GM18861 (cell line): Measurements from ENCODE around the gene HECA.
"Not testable (repeated sequence)": the region's sequence is repeated elsewhere in the genome, so short reads cannot be mapped to it uniquely, and the experiment has no call there.

ENCODE experiments used
- ATAC-seq: cut with Tn5 transposase; IDR thresholded peaks from one replicate; pipeline ENCODE4 v1.9.1; 2021; ENCODE audit not compliant: unreplicated experiment

HECA gene

DNA sequence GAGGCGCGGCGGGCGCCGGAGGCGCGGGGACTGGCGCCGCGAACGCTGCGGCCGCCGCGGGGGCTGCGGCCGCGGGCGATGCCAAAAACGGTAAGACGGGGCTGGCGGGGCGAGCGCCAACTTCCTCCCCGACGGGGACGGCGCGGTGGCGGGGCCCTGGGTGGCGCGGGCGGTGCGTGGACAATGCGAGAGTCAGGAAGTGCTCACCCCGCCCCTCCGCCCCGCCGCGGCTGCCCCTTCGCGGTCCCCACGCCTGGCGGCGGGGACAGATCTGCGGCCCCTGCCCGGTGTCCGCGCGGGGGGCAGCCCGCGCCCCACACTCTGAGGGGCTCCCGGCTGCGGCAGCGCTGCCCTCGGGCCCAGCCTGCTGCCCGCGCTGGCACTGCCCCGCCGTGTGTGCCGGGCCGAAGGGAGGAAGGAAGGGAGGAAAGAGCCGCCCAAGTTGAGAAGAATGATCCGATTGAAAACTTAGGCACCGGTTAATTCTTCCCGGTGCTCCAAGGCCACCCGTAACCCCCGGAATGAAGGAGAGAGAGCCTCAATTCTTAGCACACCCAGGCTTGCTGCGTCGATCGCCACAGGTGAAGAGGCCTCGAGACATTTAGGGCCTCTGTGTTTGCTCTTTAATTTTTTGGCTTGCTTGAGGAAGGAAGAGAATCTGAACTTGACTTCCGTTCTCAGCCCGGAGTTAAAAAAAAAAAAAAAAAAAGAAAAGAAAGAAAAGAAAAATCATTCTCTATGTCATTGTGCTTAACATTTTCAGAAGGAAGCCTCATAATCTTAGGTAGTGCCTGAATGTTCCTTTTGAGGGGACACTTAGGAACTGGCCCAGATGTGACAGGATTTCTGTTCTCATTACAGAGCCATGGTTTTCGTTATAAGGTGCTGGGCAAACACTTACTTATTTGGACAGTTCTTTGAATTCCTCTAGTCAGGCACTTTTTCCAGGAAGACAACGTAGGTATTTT is 982 bp downstream of the HECA start:
- ATAC-seq = peak; percentile 29

DNA sequence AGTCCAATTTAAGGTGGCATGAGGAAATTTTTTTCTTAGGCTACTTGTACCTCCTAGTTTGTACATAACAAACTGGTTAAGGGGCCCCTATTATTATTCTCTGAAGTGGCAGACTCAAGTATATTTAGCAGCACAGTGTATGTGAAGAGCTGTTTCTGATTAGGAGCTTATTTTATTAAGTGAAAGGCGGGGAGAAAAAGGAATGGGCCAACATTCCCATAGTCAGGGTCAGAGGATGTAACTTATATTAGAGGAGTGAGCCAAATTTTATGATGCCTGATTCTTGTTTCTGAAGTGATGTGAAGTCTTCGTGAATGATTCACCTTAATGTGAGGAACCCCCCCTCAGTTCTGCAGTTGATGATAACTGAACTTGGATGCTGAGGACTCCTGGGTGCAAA is 2.8 kb downstream of the HECA start:
- ATAC-seq = no peak

DNA sequence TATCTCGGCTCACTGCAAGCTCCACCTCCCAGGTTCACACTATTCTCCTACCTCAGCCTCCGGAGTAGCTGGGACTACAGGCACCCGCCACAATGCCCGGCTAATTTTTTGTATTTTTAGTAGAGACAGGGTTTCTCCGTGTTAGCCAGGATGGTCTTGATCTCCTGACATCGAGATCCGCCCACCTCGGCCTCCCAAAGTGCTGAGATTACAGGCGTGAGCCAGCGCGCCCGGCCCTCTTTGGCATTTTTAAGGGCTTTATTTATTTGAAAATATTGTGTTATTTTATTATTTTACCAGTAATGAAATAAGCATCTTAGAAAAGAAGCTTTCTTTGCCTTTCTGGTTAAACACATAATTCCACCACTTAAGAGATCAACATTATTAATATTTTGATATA is 6.0 kb downstream of the HECA start:
- ATAC-seq = not testable (repeated sequence)

DNA sequence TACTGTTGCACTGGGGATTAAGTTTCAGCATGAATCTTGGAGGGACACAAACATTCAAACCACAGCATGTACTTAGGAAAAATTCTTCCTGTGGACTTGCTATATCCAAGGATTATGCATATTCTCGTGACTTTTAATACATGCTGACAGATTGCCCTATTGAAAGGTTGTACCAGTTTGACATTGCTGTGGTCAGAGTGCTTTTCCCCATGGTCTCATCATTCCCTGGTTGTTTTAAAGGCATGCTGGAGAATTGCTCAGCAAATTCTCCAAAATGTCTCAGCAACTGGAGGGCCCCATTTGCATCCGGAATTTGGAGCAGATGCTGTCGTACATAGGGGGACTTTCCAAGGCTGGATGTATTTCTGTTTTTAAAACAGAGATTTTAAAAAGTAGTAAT is 7.4 kb downstream of the HECA start:
- ATAC-seq = no peak

DNA sequence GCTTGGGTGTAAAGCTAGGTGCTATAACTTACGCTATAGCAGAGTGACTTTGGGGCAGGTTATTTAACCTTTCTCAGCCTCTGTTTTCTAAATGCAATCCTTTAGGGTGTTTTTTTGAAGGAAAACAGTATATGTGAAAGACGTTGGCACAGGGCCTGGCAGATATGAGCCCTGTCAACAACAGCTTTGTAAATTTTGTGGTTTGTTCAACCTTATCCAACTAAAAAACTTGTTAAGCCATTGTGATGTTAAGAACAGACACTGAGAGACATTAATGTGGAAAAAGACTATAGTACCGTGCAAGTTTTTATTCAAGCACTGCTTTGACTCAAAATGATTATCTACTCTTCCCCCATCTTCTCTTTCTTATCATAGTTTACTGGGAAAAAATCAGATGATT is 8.2 kb downstream of the HECA start:
- no peak for ATAC-seq

DNA sequence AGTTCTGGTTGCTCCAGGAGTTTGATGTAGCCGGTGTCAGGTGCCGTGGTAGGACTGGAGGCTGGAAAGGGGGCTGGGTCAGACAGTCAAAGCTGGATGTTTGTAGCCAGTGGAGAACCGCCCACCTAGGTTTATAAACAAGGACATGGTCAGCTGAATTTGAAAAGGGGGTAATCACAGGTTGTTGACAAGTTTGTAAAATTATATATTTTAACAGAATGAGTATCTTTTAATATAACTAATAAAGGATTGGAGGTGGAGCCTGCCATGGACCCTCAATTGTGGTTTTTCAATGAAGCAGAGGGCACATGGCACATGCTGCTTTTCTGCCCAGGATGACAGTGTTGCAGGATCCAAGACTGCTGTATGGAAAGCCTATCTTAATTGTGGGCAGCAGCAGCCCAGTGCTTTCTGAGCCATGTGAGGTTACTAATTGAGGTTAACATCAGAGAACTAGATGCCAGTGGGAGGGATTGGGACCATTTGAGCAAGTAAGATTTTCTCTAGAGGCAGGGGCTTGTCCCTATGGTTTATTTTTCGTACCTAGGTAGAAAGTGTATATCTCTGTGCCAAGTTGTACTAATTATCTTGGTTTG is 9.7 kb downstream of the HECA start:
- no peak for ATAC-seq

DNA sequence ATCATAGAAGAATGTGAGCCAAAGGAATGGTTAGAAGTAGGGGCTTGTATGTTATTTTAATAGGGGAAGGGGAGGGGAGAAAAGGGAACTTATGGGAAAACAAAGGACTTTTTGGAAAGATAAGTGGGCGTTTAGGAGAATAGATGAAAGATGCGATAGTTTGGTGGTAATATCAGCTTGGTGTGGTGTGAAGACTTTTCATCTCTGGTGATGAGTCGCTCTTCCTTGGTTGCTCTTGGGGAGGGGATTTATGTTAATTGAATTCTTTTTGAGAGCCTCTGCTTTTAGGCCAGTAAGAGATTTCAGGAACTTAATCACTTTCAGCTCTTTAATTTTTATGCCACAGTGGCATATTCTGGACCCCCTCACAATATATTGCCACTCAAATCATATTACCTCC is 10.8 kb downstream of the HECA start:
- no peak for ATAC-seq

DNA sequence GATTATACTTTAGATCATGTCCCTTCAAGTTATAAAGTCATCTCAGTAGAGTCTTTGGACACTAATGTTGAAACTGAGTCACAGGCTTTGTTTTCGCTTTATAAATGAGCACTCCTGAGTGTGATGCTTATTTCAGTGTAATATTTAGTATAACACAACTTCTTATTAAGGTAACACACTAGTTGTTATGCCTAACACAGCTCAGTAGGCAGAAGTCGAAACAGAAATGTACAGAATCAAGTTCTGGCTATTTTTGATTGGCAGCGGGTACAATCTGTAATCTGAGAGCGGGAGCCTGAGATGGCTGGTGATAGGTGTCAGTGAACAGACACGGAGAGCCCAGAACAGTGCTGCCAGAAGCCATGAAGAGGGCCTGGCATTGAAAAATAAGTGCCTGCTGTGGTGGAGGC is 11.4 kb downstream of the HECA start:
- no peak for ATAC-seq

DNA sequence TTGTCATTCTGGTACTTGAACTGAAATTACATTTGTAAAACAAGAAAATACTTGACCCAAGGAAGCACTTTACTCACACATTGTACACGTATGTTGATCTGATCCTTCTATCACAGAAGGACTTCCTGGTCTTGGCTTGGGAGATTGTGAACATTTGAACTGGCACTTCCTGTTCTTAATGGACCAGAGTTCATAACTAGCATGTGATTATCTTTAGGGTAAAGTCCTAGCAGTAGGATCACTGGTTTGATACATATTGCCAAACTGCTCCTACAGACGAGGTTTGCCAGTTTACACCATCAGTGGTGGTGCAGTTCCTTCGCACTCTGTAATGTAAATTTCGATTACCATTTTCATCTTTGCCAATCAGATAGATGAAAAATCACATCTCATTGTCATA is 12.7 kb downstream of the HECA start:
- no peak for ATAC-seq

DNA sequence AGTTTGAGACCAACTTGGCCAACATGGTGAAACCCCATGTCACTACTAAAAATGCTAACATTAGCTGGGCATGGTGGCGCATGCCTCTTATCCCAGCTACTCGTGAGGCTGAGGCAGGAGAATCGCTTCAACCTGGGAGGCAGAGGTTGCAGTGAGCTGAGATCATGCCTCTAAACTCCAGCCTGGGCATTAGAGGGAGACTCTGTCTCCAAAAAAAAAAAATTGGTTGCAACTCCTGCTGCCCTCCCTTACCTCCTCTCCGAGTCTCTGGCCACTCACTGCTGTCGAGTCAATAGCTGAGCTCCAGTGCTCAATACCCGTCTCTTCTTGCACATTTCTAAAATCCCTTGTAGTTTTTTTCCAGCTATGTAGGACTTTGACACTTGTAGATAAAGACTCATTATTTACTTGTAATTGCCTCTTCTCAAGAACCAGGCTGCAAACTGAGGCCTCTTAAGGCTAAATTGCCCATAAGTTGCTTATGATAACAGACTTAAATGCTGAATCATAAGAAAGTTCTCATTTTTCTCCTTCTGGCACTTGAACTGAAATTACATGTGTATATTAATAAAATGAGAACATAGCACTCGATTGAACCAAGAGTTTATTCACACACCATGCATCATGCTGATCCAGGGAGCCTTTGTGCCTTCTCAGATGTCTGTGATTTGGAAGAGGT is 13.8 kb downstream of the HECA start:
- no peak for ATAC-seq

DNA sequence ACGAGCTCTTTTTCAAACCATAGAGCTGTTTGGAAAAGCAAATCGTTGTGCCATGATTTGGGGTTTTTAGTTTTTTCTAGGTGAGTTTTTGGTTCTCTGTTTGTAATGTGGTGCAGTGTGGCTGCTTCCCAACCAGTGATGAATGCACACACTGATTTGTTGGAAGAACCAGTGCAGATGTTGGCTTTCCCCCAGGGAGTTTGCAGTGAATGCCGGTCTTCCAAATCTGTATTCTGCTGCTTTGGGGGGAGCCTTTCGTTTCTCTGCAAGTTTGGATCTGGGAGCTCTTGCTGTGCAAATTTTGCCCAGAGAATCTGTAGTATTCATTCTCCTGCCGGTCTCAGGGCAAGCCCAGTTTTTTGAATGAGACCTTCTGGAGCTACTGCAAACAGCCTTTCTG is 14.5 kb downstream of the HECA start:
- ATAC-seq = no peak

DNA sequence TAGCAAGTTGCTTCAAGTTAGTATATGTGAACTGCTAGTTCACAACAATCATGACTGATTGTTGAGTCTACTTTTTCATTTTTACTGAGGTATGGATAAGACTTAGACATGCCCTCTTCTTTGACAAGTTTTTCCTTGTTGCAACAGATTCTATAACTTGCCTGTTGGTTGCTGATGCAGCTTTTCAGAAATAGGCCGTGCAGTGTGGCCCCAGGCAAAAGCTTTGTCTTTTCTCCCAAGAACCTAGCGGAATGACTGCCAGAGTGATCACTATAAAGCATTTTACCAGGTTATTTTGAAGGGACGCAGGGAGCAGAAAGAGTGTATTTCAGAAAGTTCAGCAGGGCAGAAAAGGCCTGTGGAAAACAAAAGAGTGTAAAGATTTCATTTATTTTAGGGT is 16.0 kb downstream of the HECA start:
- ATAC-seq = no peak

DNA sequence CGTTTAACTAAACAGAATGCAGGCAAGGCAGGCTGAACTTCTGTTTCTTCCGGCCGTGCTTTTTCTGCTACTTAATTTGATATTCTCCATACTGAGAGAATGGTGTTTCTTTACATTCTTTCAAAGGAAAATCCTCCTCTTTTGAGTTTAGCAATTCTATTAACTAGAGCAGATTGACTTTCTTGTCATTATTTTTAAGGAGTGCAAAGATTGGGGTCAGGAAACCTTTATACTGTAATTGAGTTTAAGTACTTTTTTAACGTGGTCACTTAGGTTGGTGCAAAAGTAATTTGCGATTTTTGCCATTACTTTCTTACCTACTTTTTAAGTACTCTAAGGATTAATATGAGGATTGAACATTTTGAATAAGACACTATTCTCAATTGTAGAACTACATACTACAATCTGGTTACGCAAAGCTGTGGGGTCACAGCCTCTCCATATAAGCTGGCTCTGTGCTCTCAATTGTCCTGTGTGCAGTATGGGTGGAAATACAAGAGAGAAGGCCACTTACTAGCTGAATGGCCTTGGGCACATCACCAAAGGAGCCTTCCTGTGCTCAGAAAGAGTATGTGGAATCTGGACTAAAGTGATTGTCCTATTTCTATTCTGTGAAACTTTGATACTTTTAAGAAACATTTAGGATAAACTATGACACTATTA is 16.7 kb downstream of the HECA start:
- no peak for ATAC-seq

DNA sequence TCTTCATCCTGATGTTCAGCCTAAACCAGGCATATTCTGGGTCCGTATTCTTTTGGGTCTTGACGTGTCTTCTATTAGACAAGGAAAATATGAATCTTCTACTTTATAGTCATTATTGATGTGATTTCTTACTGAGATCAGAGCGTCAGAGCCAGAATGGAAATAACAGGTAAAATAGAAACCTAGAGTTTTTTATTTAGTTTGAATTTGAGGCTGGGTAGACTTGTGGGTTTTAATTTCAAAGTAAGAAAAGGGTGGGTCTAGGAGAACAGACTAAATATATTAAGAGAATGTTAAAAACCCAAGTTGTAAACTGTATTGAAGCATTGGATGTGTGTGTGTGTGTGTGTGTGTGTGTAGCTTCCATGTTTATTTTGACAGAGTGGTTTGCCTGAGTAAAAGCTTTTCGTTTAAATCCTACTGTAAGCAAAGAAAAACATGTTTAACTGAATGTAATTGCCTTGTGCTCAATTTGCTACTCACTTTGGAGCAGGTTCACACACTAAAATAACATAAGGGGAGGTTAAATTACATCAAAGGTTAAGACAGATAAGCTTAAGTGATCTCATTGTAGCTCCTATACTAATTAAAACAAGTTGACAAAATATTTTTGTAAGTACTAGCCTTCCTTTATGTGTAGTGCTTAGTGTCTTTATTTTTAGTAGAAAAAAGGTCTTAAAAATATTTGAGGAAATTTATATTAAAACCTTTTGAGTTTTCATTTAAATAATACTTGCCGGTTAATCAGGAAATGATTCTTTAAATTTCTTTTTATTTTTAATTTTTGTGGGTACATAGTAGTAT is 17.4 kb downstream of the HECA start:
- ATAC-seq = no peak

DNA sequence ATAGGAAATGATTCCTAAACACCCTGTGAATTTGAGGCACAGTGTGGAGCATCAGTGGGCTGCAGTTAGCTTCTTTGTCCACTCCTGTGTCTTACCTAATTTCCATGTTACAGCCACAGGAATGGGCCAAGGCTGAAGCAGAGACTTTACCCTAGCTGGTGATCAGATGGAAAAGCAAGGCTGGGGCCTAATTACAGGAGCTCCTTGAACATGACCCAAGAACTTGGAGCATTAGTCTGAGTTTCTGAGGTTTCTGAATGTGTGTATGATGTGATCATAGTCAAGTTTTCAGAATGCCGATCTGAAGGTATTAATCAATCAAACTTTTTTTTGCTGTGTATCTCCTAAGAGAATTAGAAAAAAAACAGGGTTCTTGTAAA is 18.0 kb downstream of the HECA start:
- ATAC-seq = no peak

DNA sequence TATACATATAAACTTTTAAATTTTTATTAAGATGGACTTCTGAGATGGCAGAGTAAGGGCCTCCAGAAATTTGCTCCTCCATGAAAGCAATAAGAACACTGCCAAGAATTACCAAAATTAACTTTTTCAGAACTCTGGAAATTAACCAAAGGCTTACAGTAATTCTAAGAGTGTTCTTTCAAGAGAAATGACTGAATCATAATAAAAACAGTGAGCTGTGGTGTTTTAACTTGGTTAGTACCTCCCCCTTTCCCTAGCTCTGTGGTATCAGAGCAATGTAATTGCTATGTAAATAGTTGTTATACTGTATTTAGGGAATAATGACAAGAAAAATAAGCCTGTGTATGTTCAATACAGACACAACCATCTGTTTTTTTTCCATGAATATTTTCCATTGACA is 19.0 kb downstream of the HECA start:
- no peak for ATAC-seq

DNA sequence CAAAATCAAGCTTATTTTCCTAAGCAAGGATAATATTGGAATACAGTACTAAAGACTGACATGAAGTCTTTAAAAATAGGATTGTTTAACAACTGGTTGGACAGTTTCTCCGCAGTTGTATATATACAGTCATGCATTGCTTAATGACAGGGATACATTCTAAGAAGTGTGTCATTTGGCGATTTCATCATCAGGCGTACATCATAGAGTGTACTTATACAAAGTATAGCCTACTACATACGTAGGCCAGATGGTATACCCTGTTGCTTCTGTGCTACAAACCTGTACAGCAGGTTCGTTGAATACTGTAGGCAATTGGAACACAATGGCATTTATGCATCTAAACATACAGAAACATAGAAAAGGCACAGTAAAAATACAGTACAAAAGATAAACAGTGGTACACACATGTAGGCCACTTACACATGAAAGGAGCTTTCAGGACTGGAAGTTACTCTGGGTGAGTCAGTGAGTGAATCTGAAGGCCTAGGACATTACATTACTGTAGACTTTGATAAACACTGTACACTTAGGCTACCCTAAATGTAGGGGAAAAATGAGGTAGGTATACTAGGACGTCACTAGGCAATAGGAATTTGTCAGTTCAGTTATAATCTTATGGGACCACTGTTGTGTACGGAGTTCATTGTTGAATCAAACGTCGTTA is 20.1 kb downstream of the HECA start:
- ATAC-seq = no peak

DNA sequence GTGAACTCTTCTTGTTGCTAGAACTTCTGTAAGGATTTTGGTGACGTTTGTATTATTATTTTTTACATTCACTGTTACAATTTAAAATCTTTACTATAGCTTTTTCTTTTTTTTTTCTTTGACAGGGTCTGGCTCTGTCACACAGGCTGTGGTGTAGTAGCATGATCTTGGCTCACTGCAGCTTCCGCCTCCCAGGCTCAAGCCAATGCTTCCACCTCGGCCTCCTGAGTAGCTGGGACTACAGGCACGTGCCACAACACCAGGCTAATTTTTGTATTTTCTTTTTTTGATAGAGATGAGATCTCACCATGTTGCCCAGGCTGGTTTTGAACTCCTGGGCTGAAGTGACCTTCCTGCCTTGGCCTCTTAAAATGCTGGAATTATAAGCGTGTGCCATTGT is 21.2 kb downstream of the HECA start:
- ATAC-seq = no peak

DNA sequence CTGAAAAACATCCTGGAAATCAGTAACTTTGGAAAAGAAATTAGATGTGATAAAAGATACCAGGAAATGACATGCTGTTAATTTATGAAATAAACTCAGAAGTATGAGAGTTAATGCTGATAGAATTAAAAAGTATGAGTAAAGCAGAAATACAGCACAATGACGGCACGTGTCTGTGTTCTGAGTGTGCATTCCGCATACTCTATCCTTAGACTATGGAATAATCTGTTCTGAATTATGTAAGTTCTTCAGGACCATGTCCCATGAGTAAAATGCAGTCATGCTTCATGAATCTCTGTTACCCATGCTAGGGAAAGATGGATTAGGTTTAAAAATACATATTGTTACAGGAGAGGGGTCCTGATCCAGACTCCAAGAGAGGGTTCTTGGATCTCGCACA is 21.7 kb downstream of the HECA start:
- ATAC-seq = no peak

DNA sequence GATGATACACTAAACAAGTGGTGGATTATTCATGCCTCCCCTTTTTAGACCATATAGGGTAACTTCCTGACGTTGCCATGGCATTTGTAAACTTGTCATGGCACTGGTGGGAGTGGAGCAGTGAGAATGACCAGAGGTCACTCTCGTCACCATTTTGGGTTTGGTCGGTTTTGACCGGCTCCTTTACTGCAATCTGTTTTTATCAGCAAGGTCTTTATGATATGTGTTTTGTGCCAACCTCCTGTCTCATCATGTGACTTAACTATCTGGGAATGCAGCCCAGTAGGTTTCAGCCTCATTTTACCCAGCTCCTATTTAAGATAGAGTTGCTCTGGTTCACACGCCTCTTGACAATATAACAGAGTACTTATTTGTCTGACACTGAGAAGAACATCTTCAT is 22.2 kb downstream of the HECA start:
- ATAC-seq = not testable (repeated sequence)
